Osteocyte (in vitro differentiated cells): ENCODE data around the gene EIF2A. TPM values are rescaled to one million over a fixed set of nuclear protein-coding genes. Genes with fewer than 3 reads are reported as not detected.

Experiments
- DNase-seq: peaks from one replicate; pipeline ENCODE4 v3.0.0; 2021; ENCODE audit warnings: mixed read lengths; ENCODE audit not compliant: unreplicated experiment; ENCODE audit errors: extremely low spot score
- H3K27ac Mint-ChIP-seq: one replicate; pipeline ENCODE4 v1.8.0; 2021; ENCODE audit warnings: mild to moderate bottlenecking, mixed read lengths; ENCODE audit not compliant: unreplicated experiment
- H3K27me3 Mint-ChIP-seq: one replicate; pipeline ENCODE4 v1.8.0; 2021; ENCODE audit warnings: mixed read lengths; ENCODE audit not compliant: unreplicated experiment
- H3K36me3 Mint-ChIP-seq: one replicate; pipeline ENCODE4 v1.8.0; 2021; ENCODE audit warnings: mixed read lengths; ENCODE audit not compliant: unreplicated experiment
- H3K4me1 Mint-ChIP-seq: one replicate; pipeline ENCODE4 v1.8.0; 2021; ENCODE audit warnings: mixed read lengths; ENCODE audit not compliant: unreplicated experiment
- H3K4me3 Mint-ChIP-seq: one replicate; pipeline ENCODE4 v1.8.0; 2021; ENCODE audit warnings: mild to moderate bottlenecking, moderate library complexity, mixed read lengths; ENCODE audit not compliant: unreplicated experiment
- H3K9me3 Mint-ChIP-seq: one replicate; pipeline ENCODE4 v1.8.0; 2021; ENCODE audit warnings: mixed read lengths; ENCODE audit not compliant: unreplicated experiment
- CTCF ChIP-seq: fragments of 200-600 bp; sonication (generic); IDR thresholded peaks from 2 replicates; pipeline ENCODE4 v1.5.0; 2021; ENCODE audit warnings: antibody characterized with exemption, mild to moderate bottlenecking, moderate library complexity
- total RNA-seq: library from RNA; stranded (reverse); gene quantifications from 2 replicates; pipeline ENCODE4 v1.2.1, GENCODE V29; 2021

The EIF2A gene
- total RNA-seq, 1 donor from 2014 or later: 66.5 TPM

GRCh38 chr3:150564243-150564642 lies 17.7 kb downstream of the EIF2A start:
- Mint-ChIP-seq H3K4me1 (peaks cover 4% of the 10 kb centered on the region), H3K9me3 (no peaks in the 10 kb centered on the region), H3K4me3 (no peak overlapping the region), H3K27ac (no peak overlapping the region), H3K27me3 (no peaks in the 10 kb centered on the region), H3K36me3 (peaks cover 35% of the 10 kb centered on the region)
- no peak for DNase-seq
- TF ChIP-seq CTCF: no peak

- DNase-seq: no peak
- Mint-ChIP-seq H3K36me3 (peaks cover 51% of the 10 kb centered on the region), H3K4me3 (no peak overlapping the region), H3K9me3 (no peaks in the 10 kb centered on the region), H3K27ac (no peak overlapping the region), H3K27me3 (no peaks in the 10 kb centered on the region), H3K4me1 (peaks cover 5% of the 10 kb centered on the region)
- no peak for TF ChIP-seq CTCF
These were observed 20.7 kb downstream of the EIF2A start for GRCh38 chr3:150567328-150567727.

GRCh38 chr3:150577855-150578254 lies 31.3 kb downstream of the EIF2A start:
- Mint-ChIP-seq H3K27ac (no peak overlapping the region), H3K9me3 (no peaks in the 10 kb centered on the region), H3K4me1 (no peaks in the 10 kb centered on the region), H3K36me3 (peaks cover 35% of the 10 kb centered on the region), H3K4me3 (no peak overlapping the region), H3K27me3 (no peaks in the 10 kb centered on the region)
- DNase-seq: no peak
- no peak for TF ChIP-seq CTCF

GRCh38 chr3:150581174-150581573 lies 34.6 kb downstream of the EIF2A start:
- DNase-seq: no peak
- H3K9me3 Mint-ChIP-seq: no peaks in the 10 kb centered on the region
- H3K36me3 Mint-ChIP-seq: peaks cover 40% of the 10 kb centered on the region
- H3K27me3 Mint-ChIP-seq: no peaks in the 10 kb centered on the region
- no peak overlapping the region for H3K4me3 Mint-ChIP-seq
- H3K27ac Mint-ChIP-seq: no peak overlapping the region
- no peak for TF ChIP-seq CTCF
- H3K4me1 Mint-ChIP-seq: no peaks in the 10 kb centered on the region

GRCh38 chr3:150582620-150583019 lies 36.0 kb downstream of the EIF2A start:
- no peaks in the 10 kb centered on the region for H3K9me3 Mint-ChIP-seq
- no peak overlapping the region for H3K27ac Mint-ChIP-seq
- H3K4me3 Mint-ChIP-seq: no peak overlapping the region
- peaks cover 29% of the 10 kb centered on the region for H3K36me3 Mint-ChIP-seq
- H3K4me1 Mint-ChIP-seq: no peaks in the 10 kb centered on the region
- no peak for DNase-seq
- TF ChIP-seq CTCF: no peak
- no peaks in the 10 kb centered on the region for H3K27me3 Mint-ChIP-seq
